HG03460 (cell line): Measurements from ENCODE around the gene HPS1.

ENCODE experiments used
- ATAC-seq: cut with Tn5 transposase; IDR thresholded peaks from one replicate; pipeline ENCODE4 v1.9.1; 2021; ENCODE audit not compliant: unreplicated experiment

Gene HPS1

GRCh38 chr10:98433371-98433770 lies 13.4 kb downstream of the HPS1 start:
- no peak for ATAC-seq

- ATAC-seq: no peak
These were observed 14.4 kb downstream of the HPS1 start for GRCh38 chr10:98432330-98432729.

DNA sequence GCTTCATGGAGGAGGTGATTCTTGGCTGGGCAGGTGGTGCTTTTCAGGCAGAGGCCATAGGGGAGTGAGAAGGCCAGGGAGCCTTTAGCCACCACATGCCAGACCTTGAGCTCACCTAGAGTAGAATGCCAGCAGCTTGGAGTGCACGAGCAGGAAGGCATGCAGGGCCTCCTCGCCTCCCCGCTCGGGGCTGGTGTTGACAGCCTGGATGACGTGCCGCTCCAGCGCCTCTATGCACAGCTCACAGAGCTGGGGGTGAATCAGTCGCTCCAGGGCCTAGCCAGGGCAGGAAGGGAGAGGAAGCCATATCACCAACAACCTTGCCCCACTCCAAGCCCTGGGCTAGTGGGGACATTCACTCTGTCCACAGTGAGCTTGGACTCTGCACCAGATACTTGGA lies 15.7 kb downstream of the HPS1 start:
- no peak for ATAC-seq

DNA sequence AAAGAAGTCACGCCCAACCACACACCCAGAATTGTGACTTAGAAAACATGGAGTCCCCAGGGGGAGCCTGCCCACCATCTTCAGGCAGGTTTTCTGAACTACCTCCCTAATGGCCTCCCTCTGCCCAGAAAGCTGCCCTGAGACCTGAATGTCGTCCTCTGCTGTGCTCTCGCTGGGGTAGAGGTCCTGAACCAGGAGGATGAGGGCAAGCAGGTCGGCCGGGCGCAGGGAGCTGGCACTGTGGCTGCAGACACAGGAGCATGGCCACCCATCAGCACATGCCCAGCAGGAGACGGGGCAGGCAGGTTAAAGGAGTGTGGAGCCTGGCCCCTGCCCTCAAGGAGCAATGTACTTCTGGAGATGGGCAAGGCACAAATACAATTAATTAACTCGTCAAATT lies 16.3 kb downstream of the HPS1 start:
- no peak for ATAC-seq

GRCh38 chr10:98429320-98430072 lies 17.2 kb downstream of the HPS1 start:
- ATAC-seq: no peak

- ATAC-seq: no peak
These were observed 19.7 kb downstream of the HPS1 start for GRCh38 chr10:98427011-98427515.

DNA sequence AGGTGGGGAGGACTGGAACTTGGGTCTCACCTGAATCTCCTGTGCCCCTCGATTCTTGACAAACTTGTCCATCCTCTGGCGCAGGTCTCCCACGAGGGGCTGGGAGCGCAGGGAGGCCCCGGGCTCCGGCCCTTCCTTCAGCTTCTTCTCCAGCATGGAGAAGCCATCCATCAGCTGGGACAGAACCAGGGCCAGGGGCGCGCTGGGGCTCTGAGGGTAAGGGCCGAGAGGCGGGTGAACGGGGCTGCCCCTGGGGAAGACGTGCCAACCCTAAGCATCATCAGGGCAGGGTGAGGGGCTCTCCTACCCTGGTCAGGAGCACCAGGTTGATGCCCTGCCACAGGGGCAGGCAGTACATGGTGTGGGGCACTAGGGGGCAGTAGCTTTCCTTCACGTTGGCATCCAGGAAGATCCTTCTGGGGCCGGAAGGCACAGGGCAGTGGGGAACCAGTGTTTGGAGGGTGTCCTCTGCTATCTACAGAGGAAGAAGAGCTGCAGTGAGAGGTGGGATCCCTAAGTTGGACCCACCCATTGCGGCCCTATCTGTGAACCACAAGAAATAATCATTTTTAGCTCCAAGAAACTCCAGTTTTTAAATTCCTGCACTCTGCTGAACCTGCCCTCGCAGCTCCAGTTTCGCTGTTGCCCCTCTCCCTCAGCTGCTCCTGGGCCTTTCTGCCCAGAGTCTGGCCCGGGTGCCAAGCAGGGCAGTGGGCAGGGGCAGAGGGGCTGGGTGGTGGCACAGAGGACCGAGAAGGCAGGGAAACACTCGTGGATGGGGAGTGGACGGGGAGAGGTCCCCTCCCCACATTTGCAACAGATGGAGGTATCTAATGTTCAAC lies 21.0 kb downstream of the HPS1 start:
- peak; percentile 77 for ATAC-seq

- ATAC-seq: no peak
These were observed 22.2 kb downstream of the HPS1 start for GRCh38 chr10:98424295-98425254.

DNA sequence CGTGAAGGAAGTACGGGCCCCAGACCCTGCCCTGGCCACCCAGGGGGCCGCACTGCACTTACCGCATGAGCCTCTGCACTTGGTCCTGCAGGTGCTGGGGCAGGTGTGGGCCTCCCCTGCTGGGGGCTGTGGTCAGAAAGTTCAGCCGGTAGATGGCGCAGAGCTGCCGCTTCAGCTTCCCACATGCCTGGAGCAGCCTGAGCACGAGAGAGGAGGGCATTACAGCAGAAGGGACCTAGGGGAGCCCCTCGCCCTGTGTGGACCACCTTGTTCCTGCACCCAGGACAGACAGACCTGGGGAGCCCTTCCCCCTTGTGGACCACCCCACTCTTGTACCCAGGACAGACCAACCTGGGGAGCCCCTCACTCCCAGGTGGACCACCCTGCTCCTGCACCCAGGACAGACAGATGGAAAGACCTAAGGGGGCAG lies 23.0 kb downstream of the HPS1 start:
- no peak for ATAC-seq

GRCh38 chr10:98422182-98422581 lies 24.6 kb downstream of the HPS1 start:
- no peak for ATAC-seq

- ATAC-seq: no peak
These were observed 25.9 kb downstream of the HPS1 start for GRCh38 chr10:98420786-98421185.

DNA sequence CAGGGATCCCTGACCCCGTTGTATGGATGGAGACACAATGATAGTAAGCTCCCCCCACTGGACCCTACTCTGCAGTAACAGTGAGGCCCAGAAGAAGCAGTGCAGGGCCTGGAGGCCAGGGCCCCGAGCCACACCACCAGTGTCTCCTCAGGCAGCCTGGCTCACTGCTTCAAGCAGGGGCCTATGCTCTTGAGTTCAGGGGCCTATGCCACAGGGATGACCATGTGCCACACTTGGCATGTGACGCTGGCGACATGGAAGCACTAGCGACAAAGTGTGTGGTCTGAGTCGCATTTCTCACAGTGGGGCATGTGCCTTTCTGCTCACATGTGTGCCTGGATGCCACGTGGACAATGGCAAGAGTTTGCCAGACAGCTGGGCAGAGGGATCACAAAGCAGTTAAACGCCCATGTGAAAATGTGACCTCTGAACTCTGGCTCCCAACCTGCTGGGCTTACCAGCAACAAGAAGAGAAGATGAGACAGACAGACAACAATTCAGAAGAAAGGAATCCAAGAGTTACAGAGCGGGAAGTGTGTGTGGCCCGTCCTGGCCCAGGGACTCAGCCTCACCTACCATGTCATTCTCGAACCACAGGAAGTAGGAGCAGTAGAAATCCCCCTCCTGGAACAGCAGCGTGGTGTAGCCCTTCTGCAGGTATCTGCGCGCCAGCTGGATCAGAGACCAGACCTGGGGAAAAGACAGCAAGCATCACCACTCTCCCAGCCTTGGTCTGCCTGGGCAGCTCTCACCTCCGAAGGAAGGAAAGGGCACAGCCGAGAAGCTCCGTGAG lies 27.1 kb downstream of the HPS1 start:
- ATAC-seq: no peak

DNA sequence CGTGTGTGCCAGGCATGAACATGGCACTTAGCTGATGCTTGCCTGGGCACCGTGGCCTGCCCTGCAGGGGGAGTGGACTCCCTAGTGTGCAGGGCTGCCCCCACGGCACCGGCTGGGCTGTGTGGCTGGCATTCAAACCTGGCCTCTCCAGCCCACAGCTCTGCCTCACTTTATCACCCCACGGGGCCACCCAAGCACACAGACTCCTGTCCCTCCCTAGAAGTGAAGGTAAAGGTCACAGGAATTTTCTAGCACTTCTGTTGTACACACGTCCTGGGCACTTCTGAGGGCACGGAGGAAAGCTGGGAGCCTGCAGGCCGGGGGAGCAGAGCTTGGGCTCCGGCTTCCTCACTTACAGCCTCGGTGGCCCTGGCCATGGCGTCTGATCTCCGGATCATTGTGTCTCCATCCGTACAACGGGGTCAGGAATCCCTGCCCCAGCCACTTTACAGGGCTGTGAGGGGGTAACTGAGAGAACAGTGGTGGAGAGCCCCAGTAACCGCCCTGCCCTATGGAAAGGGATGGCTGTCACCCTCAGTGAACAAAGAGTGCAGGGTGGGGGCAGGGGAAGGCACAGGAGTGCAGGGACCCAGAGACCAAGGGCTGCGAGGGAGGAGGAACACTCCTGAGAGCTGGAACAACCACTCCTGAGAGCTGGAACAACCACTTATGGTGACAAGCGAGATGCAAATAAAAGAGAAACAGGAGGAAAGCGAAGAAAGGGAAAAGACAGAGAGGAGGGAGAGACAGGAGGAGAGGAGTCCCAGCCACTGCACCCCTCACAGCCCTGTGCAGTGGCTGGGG lies 27.9 kb downstream of the HPS1 start:
- no peak for ATAC-seq

- no peak for ATAC-seq
These were observed 28.6 kb downstream of the HPS1 start for GRCh38 chr10:98417973-98418664.

- no peak for ATAC-seq
These were observed 29.2 kb downstream of the HPS1 start for GRCh38 chr10:98417481-98417959.

GRCh38 chr10:98416606-98417388 lies 29.9 kb downstream of the HPS1 start:
- no peak for ATAC-seq

DNA sequence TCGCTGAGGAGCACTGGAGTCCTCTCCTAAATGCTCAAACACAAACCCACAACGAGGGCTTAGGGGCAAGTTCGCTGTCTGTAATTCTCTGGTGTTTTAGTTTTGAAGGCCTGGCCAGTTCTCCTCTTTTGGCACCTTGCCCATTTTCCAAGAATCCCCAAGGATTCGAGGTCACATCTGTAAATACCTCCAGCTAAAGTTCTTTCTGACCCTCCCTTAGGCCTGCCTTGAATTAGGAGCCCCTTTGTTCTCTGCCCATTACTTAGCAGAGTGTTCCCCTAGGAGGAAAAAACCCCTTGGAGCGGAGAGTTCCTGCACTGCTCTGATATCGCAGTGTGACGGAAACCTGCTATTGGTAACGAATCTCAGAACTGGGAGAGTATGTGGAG lies 31.0 kb downstream of the HPS1 start:
- ATAC-seq: no peak
